ENCODE results near the gene WT1.
A peak's percentile ranks its signal among the peaks of the same experiment; 100 is the strongest.

GRCh38 chr11:32438346-32438865 is 3.1 kb upstream of the WT1 start:
- no peak for TF ChIP-seq EZH2phosphoT487 (IDR thresholded peaks at IDR 0.05; ENCODE audit: insufficient read depth, low read depth)
- TF ChIP-seq EZH2 (IDR thresholded peaks at IDR 0.05; ENCODE audit: insufficient read depth, poor library complexity, severe bottlenecking), result peak; percentile 3
